Large intestine (tissue), 3 donors: Measurements from ENCODE around the gene ARFIP1. TPM values are rescaled to one million over a fixed set of nuclear protein-coding genes. Genes with fewer than 3 reads are reported as not detected.

Experiments
- DNase-seq, 2 donors: peaks; one replicate each; pipeline versions ENCODE4 v3.0.0 to v3.0.0-alpha.2; 2013
- H3K27ac ChIP-seq: one replicate; pipeline ENCODE4 v1.5.1; 2013; ENCODE audit warnings: low read length
- H3K27me3 ChIP-seq: 2 replicates; pipeline ENCODE4 v1.6.1; 2013; ENCODE audit warnings: low read length; ENCODE audit not compliant: control insufficient read depth, insufficient read depth
- H3K36me3 ChIP-seq: 2 replicates; pipeline ENCODE4 v1.6.1; 2013; ENCODE audit warnings: low read length; ENCODE audit not compliant: control insufficient read depth, insufficient read depth
- H3K4me1 ChIP-seq: one replicate; pipeline ENCODE4 v1.6.1; 2013; ENCODE audit warnings: low read length; ENCODE audit not compliant: control insufficient read depth, insufficient read depth
- H3K4me3 ChIP-seq: one replicate; pipeline ENCODE4 v1.5.1; 2013; ENCODE audit warnings: low read length
- H3K9me3 ChIP-seq: one replicate; pipeline ENCODE4 v1.6.1; 2013; ENCODE audit warnings: mild to moderate bottlenecking, low read depth, low read length, moderate library complexity; ENCODE audit not compliant: control insufficient read depth
- WGBS: methylation state at CpG from one replicate; pipeline ENCODE4 v1.1.5; 2013; ENCODE audit warnings: low lambda C conversion rate; ENCODE audit not compliant: insufficient coverage; 5-methylcytosine and 5-hydroxymethylcytosine counted together
- polyA plus RNA-seq: library from polyadenylated mRNA; unstranded; fragments of 120-200 nt; gene quantifications from one replicate; pipeline ENCODE4 v1.2.1, GENCODE V29; 2013

The ARFIP1 gene
- polyA plus RNA-seq, 1 donor, result 38.7 TPM

- 68% methylated on average over 2 of the region's 3 CpGs for WGBS
Observed at GRCh38 chr4:152917543-152918395, 138.0 kb downstream of the ARFIP1 start.

GRCh38 chr4:152919826-152920225 is 140.1 kb downstream of the ARFIP1 start:
- H3K4me1 ChIP-seq, result no peaks in the 10 kb centered on the region
- H3K9me3 ChIP-seq, result peaks cover 8% of the 10 kb centered on the region
- H3K4me3 ChIP-seq, result no peak overlapping the region
- WGBS, result no CpG with 5 or more reads among the region's 2 CpGs
- no peak overlapping the region for H3K27ac ChIP-seq
- H3K27me3 ChIP-seq, result no peaks in the 10 kb centered on the region
- H3K36me3 ChIP-seq, result no peaks in the 10 kb centered on the region
- DNase-seq, result no peak

More at GRCh38 chr4:152917543-152918395, 138.0 kb downstream of the ARFIP1 start:
- Histone ChIP-seq H3K36me3 (no peaks in the 10 kb centered on the region), H3K27me3 (no peaks in the 10 kb centered on the region), H3K27ac (no peak overlapping the region), H3K9me3 (peaks cover 8% of the 10 kb centered on the region), H3K4me3 (no peak overlapping the region), H3K4me1 (no peaks in the 10 kb centered on the region)
- DNase-seq, result no peak

GRCh38 chr4:152920768-152921167 is 141.0 kb downstream of the ARFIP1 start:
- Histone ChIP-seq H3K4me3 (no peak overlapping the region), H3K27ac (no peak overlapping the region), H3K9me3 (peaks cover 8% of the 10 kb centered on the region), H3K36me3 (no peaks in the 10 kb centered on the region), H3K27me3 (no peaks in the 10 kb centered on the region), H3K4me1 (no peaks in the 10 kb centered on the region)
- WGBS, result 33% methylated on average over 1 of the region's 1 CpG
- no peak for DNase-seq

DNA sequence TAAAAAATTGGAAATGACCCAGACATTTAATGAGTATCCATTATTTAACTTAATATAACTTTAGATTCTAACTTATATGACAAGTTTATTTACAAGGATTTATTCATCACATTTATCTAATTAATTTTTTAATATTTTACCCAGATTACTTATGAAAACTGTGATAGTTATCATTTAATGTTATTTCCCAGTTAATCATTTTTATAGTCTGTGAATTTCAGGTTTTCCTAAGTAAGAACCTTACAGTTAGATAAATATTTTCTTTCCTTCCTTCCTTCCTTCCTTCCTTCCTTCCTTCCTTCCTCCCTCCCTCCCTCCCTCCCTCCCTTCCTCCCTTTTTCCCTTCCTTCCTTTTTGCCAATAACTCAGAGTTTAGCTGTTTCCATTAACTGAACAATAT is 141.5 kb downstream of the ARFIP1 start:
- Histone ChIP-seq H3K27me3 (no peaks in the 10 kb centered on the region), H3K4me3 (no peak overlapping the region), H3K4me1 (no peaks in the 10 kb centered on the region), H3K36me3 (no peaks in the 10 kb centered on the region), H3K9me3 (peaks cover 8% of the 10 kb centered on the region), H3K27ac (no peak overlapping the region)
- DNase-seq, result no peak

GRCh38 chr4:152925851-152926250 is 146.1 kb downstream of the ARFIP1 start:
- no peak for DNase-seq
- no peaks in the 10 kb centered on the region for H3K36me3 ChIP-seq
- H3K4me3 ChIP-seq, result no peak overlapping the region
- H3K27ac ChIP-seq, result no peak overlapping the region
- no peaks in the 10 kb centered on the region for H3K27me3 ChIP-seq
- peaks cover 3% of the 10 kb centered on the region for H3K4me1 ChIP-seq
- 100% methylated on average over 1 of the region's 1 CpG for WGBS
- peaks cover 4% of the 10 kb centered on the region for H3K9me3 ChIP-seq

DNA sequence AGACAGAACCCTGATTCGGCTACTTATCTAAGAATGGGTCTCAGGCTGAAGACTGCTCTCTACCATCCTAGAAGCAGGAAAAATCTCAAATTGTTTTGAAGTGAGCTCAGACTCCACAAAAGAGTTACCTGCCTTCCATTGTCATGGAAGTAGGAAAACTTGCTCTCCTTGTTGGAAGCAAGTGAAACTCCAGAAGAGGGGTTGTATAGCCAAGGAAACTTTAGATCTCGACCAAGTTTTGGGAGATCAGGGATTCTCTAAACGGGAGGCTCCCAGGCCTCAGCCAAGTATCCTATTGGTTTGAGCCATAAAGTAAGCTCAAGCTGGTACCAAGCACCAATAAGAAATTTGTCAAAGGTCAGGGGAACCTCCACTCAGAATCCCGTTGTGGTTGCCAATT is 147.2 kb downstream of the ARFIP1 start:
- WGBS, result 100% methylated on average over 1 of the region's 4 CpGs
- no peaks in the 10 kb centered on the region for H3K27me3 ChIP-seq
- H3K4me3 ChIP-seq, result no peak overlapping the region
- H3K27ac ChIP-seq, result no peak overlapping the region
- H3K9me3 ChIP-seq, result no peaks in the 10 kb centered on the region
- peaks cover 3% of the 10 kb centered on the region for H3K4me1 ChIP-seq
- no peak for DNase-seq
- no peaks in the 10 kb centered on the region for H3K36me3 ChIP-seq

DNA sequence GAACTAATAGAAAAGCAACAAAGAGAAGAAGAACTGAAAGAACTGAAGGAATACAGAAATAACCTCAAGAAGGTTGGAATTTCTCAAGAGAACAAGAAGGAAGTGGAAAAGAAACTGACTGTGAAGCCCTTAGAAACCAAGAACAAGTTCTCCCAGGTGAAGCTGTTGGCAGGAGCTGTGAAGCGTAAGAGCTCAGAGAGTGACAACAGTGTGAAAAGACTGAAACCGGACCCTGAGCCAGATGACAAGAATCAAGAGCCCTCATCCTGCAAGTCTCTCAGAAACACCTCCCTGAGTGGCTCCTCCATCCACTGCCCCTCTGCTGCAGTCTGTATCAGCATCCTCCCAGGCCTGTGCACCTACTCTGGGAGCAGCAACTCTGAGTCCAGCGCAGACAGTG is 148.0 kb downstream of the ARFIP1 start:
- Histone ChIP-seq H3K4me1 (peaks cover 3% of the 10 kb centered on the region), H3K4me3 (no peak overlapping the region), H3K27ac (no peak overlapping the region), H3K9me3 (no peaks in the 10 kb centered on the region), H3K27me3 (no peaks in the 10 kb centered on the region), H3K36me3 (no peaks in the 10 kb centered on the region)
- no CpG with 5 or more reads among the region's 3 CpGs for WGBS
- DNase-seq, result no peak

DNA sequence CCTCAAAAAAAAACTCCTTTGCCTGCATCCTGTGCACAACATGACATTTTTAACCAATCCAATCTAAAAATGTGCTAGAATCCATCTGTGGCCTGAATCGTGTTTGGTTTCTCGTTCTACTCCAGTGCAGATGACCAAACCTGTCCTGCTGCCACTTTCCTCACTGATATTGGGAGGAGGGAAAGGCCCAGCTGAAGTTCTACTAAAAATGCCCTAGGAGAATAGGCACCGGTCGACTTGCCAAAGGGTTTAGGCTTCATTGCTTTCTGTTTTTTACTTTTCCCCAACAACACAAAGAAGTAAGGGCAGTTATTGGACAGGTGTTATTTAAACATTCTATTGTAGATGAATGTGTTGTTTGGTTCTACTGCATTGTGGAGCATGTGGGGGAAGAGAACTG is 148.5 kb downstream of the ARFIP1 start:
- 100% methylated on average over 2 of the region's 4 CpGs for WGBS
- H3K9me3 ChIP-seq, result no peaks in the 10 kb centered on the region
- H3K4me3 ChIP-seq, result no peak overlapping the region
- no peaks in the 10 kb centered on the region for H3K27me3 ChIP-seq
- H3K36me3 ChIP-seq, result no peaks in the 10 kb centered on the region
- H3K4me1 ChIP-seq, result peaks cover 3% of the 10 kb centered on the region
- no peak for DNase-seq
- no peak overlapping the region for H3K27ac ChIP-seq

GRCh38 chr4:152929888-152930287 is 150.1 kb downstream of the ARFIP1 start:
- no peak for DNase-seq
- Histone ChIP-seq H3K27me3 (no peaks in the 10 kb centered on the region), H3K36me3 (no peaks in the 10 kb centered on the region), H3K27ac (no peak overlapping the region), H3K9me3 (no peaks in the 10 kb centered on the region), H3K4me3 (no peak overlapping the region), H3K4me1 (peaks cover 4% of the 10 kb centered on the region)
- WGBS, result no CpG with 5 or more reads among the region's 1 CpG

DNA sequence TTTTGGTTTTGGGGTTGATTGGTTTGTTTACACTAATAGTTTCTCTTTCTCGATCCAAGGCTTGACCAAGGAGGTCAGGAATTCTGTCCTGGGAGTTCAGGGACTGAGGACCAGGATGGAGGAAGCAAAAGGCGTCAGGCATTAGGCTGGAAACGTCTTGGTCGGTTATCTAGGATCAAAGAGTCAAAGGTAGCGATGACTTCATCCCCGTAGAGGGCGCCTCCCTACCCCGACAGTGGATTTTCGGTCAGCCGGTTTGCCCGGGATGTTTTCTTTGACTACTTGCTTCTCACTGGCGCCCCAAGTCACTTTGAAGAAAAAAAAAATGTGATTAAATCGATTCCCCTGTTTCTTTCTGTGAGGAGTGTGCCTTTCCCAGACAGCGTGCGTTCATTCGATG is 155.4 kb downstream of the ARFIP1 start:
- H3K4me1 ChIP-seq, result peaks cover 14% of the 10 kb centered on the region
- 11% methylated on average over 4 of the region's 16 CpGs for WGBS
- H3K4me3 ChIP-seq, result peak overlapping the region; percentile 95
- H3K27ac ChIP-seq, result peak overlapping the region; percentile 91
- H3K36me3 ChIP-seq, result no peaks in the 10 kb centered on the region
- H3K9me3 ChIP-seq, result no peaks in the 10 kb centered on the region
- no peaks in the 10 kb centered on the region for H3K27me3 ChIP-seq
- peak; percentile 77 to 86 for DNase-seq
